NCI-H226 (cell line): ENCODE results near the gene SEPTIN6.

Source experiments
- DNase-seq: peaks from one replicate; pipeline ENCODE4 v3.0.0-alpha.2; 2015

SEPTIN6 gene

GRCh38 chrX:119647552-119648420, 45.2 kb downstream of the SEPTIN6 start:
- DNase-seq = no peak

DNA sequence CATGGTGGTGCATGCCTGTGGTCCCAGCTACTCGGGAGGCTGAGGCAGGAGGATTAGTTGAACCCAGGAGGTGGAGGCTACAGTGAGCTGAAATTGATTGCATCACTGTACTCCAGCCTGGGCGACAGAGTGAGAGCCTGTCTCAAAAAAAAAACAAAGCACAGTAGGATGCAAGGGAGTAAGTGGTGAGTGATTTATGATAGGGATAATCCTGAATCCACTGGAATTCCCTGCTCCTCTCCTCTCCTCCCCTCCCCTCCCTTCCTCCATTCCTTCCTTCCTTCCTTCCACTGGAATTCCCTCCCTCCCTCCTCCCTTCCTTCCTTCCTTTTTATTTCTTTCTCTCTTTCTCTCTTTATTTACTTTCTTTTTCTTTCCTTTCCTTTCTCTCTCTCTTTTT, 45.9 kb downstream of the SEPTIN6 start:
- no peak for DNase-seq

DNA sequence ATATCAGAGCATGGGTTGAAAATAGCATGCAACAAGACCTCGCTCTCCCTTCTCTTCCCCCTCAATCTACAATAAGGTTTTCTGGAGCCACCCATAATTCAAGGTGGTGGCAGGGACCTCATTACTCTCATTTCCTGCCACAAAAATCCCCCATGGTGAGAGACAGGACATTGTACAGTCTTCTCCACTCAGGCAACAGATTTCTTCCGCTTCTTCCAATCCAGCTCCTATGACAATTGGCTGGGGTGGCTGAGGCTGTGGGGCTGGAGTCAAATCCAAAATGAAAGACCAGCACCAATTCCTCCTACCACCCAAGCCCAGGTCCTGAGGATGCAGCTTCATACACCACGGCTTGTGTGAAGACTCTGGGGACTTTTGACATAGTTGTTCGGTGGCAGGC, 46.5 kb downstream of the SEPTIN6 start:
- no peak for DNase-seq

DNA sequence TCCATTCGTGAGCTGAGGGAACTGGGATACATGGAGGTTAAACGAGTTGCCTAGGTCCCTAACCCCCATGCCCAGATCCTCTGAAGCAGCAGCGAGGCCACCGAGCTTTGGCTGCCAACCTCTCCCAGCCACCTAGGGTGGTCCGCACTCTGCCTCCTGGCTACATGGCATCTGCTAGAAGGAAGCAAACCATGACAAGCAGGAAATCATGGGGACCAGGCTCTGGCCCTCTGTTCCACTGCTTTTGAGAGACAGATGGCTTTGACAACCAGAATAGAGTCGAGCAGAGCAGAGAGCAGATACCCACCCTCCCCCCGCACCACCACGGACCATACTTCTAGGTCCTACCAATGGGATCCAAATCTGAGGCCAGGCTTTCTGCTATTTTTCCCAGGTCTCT, 49.3 kb downstream of the SEPTIN6 start:
- DNase-seq = no peak
